Breast epithelium (tissue), 3 donors: ENCODE results near the gene GALNT2.

ENCODE experiments used
- POLR2A ChIP-seq: fragments of 450-650 bp; IDR thresholded peaks from one replicate; pipeline ENCODE4 v1.6.1; 2016; ENCODE audit warnings: antibody characterized with exemption, mild to moderate bottlenecking, moderate library complexity
- TF ChIP-seq, protein P1 (sequence below), 3 donors: fragments of 450-650 bp; IDR thresholded peaks; one replicate each; pipeline ENCODE4 v1.5.1; 2016 to 2017; ENCODE audit warnings: antibody characterized with exemption in 3 of 3, mild to moderate bottlenecking in 3 of 3, moderate library complexity in 3 of 3

DNA sequence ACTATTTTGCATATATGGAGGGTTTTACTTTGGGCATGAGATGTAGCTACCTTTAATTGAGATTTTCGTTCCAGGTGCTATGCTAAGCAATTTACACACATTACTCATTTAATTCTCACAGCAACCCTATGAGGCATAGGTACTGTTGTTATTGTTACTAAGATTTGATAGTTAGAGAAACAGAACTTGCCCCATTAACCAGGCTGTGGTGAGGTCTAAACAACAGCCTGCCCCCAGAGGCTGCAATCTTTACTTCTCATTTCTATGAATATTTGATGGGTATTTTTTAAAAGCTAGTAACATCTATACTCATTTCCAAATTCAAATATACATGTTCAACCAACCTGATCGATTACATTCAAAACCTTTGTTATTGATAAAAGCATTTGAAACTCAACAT lies 155.6 kb downstream of the GALNT2 start:
- TF ChIP-seq, protein P1, sequence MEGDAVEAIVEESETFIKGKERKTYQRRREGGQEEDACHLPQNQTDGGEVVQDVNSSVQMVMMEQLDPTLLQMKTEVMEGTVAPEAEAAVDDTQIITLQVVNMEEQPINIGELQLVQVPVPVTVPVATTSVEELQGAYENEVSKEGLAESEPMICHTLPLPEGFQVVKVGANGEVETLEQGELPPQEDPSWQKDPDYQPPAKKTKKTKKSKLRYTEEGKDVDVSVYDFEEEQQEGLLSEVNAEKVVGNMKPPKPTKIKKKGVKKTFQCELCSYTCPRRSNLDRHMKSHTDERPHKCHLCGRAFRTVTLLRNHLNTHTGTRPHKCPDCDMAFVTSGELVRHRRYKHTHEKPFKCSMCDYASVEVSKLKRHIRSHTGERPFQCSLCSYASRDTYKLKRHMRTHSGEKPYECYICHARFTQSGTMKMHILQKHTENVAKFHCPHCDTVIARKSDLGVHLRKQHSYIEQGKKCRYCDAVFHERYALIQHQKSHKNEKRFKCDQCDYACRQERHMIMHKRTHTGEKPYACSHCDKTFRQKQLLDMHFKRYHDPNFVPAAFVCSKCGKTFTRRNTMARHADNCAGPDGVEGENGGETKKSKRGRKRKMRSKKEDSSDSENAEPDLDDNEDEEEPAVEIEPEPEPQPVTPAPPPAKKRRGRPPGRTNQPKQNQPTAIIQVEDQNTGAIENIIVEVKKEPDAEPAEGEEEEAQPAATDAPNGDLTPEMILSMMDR (IDR thresholded peaks at IDR 0.05): no peak
- no peak for TF ChIP-seq POLR2A
